Natural killer cell (primary cell): Measurements from ENCODE around the gene USP7. TPM values are rescaled to one million over a fixed set of nuclear protein-coding genes. Genes with fewer than 3 reads are reported as not detected.

Experiments used
- ATAC-seq, 3 donors: fragments of 150-1000 bp in 2 of 3; fragments of 200-7000 bp in 1 of 3; cut with Tn5 transposase; 1 replicate in 1 of 3; 2 replicates in 2 of 3; pipeline ENCODE4 v1.10.0; 2021; ENCODE audit warnings: mild to moderate bottlenecking in 2 of 3, moderate library complexity in 2 of 3
- DNase-seq, 2 donors: peaks; one replicate each; pipeline versions ENCODE4 v3.0.0 to v3.0.0-alpha.2; 2013 to 2021; ENCODE audit warnings: mixed read lengths in 1 of 2
- H3K27ac ChIP-seq: one replicate; pipeline ENCODE4 v1.5.1; 2013; ENCODE audit warnings: mild to moderate bottlenecking, low read length
- H3K27me3 ChIP-seq: one replicate; pipeline ENCODE4 v1.6.1; 2013; ENCODE audit warnings: low read length; ENCODE audit not compliant: control insufficient read depth, insufficient read depth
- H3K36me3 ChIP-seq: one replicate; pipeline ENCODE4 v1.6.1; 2013; ENCODE audit warnings: low read length; ENCODE audit not compliant: control insufficient read depth, insufficient read depth
- H3K4me1 ChIP-seq: one replicate; pipeline ENCODE4 v1.6.1; 2013; ENCODE audit warnings: low read length; ENCODE audit not compliant: control insufficient read depth, insufficient read depth
- H3K4me3 ChIP-seq: one replicate; pipeline ENCODE4 v1.5.1; 2013; ENCODE audit warnings: low read length
- H3K9me3 ChIP-seq: one replicate; pipeline ENCODE4 v1.6.1; 2013; ENCODE audit warnings: low read length; ENCODE audit not compliant: control insufficient read depth, insufficient read depth
- H3K27ac Mint-ChIP-seq, 2 donors: one replicate each; pipeline ENCODE4 v1.8.0; 2022; ENCODE audit warnings: mild to moderate bottlenecking in 2 of 2, mixed read lengths in 2 of 2, moderate library complexity in 1 of 2
- H3K27me3 Mint-ChIP-seq, 2 donors: one replicate each; pipeline ENCODE4 v1.8.0; 2022; ENCODE audit warnings: low read depth in 2 of 2, mixed read lengths in 2 of 2
- H3K36me3 Mint-ChIP-seq: one replicate; pipeline ENCODE4 v1.8.0; 2022; ENCODE audit warnings: mixed read lengths
- H3K4me1 Mint-ChIP-seq, 2 donors: one replicate each; pipeline ENCODE4 v1.8.0; 2022; ENCODE audit warnings: mixed read lengths in 2 of 2
- H3K4me3 Mint-ChIP-seq: one replicate; pipeline ENCODE4 v1.8.0; 2022; ENCODE audit warnings: mild to moderate bottlenecking, moderate library complexity, mixed read lengths
- H3K9me3 Mint-ChIP-seq, 2 donors: one replicate each; pipeline ENCODE4 v1.8.0; 2022; ENCODE audit warnings: mixed read lengths in 2 of 2
- CTCF ChIP-seq: fragments of 200-600 bp; IDR thresholded peaks from one replicate; pipeline ENCODE4 v1.8.0; 2022; ENCODE audit warnings: antibody characterized with exemption
- WGBS: methylation state at CpG from one replicate; pipeline ENCODE4 v1.1.7; 2013; ENCODE audit warnings: missing lambda C conversion rate; ENCODE audit not compliant: insufficient coverage; 5-methylcytosine and 5-hydroxymethylcytosine counted together
- intact Hi-C: fragments of 100-400 bp; cut with micrococcal nuclease; formaldehyde crosslinking; loops from one replicate; pipeline ENCODE4 v1.14.2; 2022
- total RNA-seq, 4 donors: library from RNA; stranded (reverse); fragments of 120-200 nt in 1 of 4; gene quantifications; one replicate each; pipeline versions ENCODE4 v1.2.3 to v1.2.4, GENCODE V29; 2013 to 2022

USP7 gene
- total RNA-seq, 3 donors from 2014 or later (not counting 1 experiment from before 2014, with no cell fraction given), result 213 to 268 (median 236) TPM

GRCh38 chr16:8934601-8935000 is 29.1 kb downstream of the USP7 start:
- H3K36me3 Mint-ChIP-seq, result no peaks in the 10 kb centered on the region
- 91% methylated on average over 6 of the region's 6 CpGs for WGBS
- ATAC-seq (no peak), DNase-seq (no peak)
- no peaks in the 10 kb centered on the region for H3K27me3 ChIP-seq
- intact Hi-C loops, result no loop called here
- TF ChIP-seq CTCF, result no peak
- H3K4me3 Mint-ChIP-seq, result no peak overlapping the region
- no peak overlapping the region for H3K4me3 ChIP-seq
- H3K27me3 Mint-ChIP-seq, result no peaks in the 10 kb centered on the region
- H3K4me1 ChIP-seq, result peaks cover 28% of the 10 kb centered on the region
- no peak overlapping the region for H3K27ac Mint-ChIP-seq
- no peak overlapping the region for H3K27ac ChIP-seq
- H3K9me3 ChIP-seq, result no peaks in the 10 kb centered on the region
- H3K9me3 Mint-ChIP-seq, result no peaks in the 10 kb centered on the region
- H3K4me1 Mint-ChIP-seq, result peaks cover 74 to 79% of the 10 kb centered on the region in 2 donors
- H3K36me3 ChIP-seq, result peaks cover 3% of the 10 kb centered on the region

- Histone ChIP-seq H3K36me3 (peaks cover 18% of the 10 kb centered on the region), H3K27me3 (no peaks in the 10 kb centered on the region), H3K9me3 (no peaks in the 10 kb centered on the region), H3K27ac (no peak overlapping the region), H3K4me3 (no peak overlapping the region), H3K4me1 (peaks cover 17% of the 10 kb centered on the region)
- H3K27me3 Mint-ChIP-seq, result no peaks in the 10 kb centered on the region
- no peaks in the 10 kb centered on the region for H3K36me3 Mint-ChIP-seq
- no peak overlapping the region for H3K4me3 Mint-ChIP-seq
- ATAC-seq (peak in 2 of 3 donors; percentile 40 to 41), DNase-seq (peak; percentile 44 to 80)
- H3K9me3 Mint-ChIP-seq, result no peaks in the 10 kb centered on the region
- 68% methylated on average over 6 of the region's 6 CpGs for WGBS
- no peak for TF ChIP-seq CTCF
- H3K27ac Mint-ChIP-seq, result no peak overlapping the region
- H3K4me1 Mint-ChIP-seq, result peaks cover 60 to 70% of the 10 kb centered on the region in 2 donors
- intact Hi-C loops, result no loop called here
These were observed 31.8 kb downstream of the USP7 start for GRCh38 chr16:8931859-8932258.

DNA sequence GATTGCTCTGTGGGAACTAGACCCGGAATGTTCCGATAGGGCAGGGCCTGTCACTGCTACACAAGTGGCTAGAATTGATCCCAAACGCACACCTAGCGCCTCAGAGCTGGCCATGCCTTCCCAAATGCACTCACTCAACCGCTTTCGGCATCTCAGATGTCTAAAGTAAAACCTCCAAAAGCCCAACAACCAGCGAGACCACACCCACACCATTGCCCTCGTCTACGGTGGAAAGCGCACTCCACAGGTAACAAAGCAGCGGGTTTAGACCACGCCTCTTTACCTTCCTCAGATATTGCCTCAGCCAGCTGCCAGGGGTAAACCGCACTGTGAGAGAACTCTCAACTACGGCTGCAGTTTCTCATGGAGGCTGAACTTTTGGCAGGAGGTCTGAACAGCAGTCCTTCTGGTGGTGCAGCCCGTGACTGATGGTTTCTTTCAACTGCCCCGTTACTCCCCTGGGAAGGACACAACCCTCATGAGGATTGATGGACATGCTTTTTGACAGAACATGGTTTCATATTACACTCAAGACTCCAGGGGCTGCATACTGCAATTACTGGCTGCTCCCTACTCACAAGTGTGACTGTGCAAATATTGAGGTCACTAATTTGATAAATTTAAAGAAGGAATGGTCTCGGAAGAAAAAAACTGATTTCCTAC is 34.5 kb downstream of the USP7 start:
- Histone ChIP-seq H3K36me3 (peaks cover 18% of the 10 kb centered on the region), H3K4me1 (peaks cover 3% of the 10 kb centered on the region), H3K27ac (no peak overlapping the region), H3K4me3 (no peak overlapping the region), H3K27me3 (no peaks in the 10 kb centered on the region), H3K9me3 (no peaks in the 10 kb centered on the region)
- Mint-ChIP-seq H3K4me1 (peaks cover 54 to 63% of the 10 kb centered on the region in 2 donors), H3K27me3 (no peaks in the 10 kb centered on the region), H3K36me3 (no peaks in the 10 kb centered on the region), H3K27ac (no peak overlapping the region), H3K9me3 (no peaks in the 10 kb centered on the region), H3K4me3 (no peak overlapping the region)
- no peak for TF ChIP-seq CTCF
- no peak for ATAC-seq
- intact Hi-C loops, result no loop called here
- no peak for DNase-seq
- 94% methylated on average over 16 of the region's 17 CpGs for WGBS

- WGBS, result 87% methylated on average over 10 of the region's 10 CpGs
- Histone ChIP-seq H3K27ac (no peak overlapping the region), H3K27me3 (no peaks in the 10 kb centered on the region), H3K4me1 (peaks cover 3% of the 10 kb centered on the region), H3K36me3 (peaks cover 18% of the 10 kb centered on the region), H3K4me3 (no peak overlapping the region), H3K9me3 (no peaks in the 10 kb centered on the region)
- H3K27ac Mint-ChIP-seq, result no peak overlapping the region
- intact Hi-C loops, result no loop called here
- TF ChIP-seq CTCF, result no peak
- peaks cover 57 to 63% of the 10 kb centered on the region in 2 donors for H3K4me1 Mint-ChIP-seq
- H3K27me3 Mint-ChIP-seq, result no peaks in the 10 kb centered on the region
- no peak overlapping the region for H3K4me3 Mint-ChIP-seq
- no peaks in the 10 kb centered on the region for H3K36me3 Mint-ChIP-seq
- ATAC-seq, result no peak
- DNase-seq, result no peak
- no peaks in the 10 kb centered on the region for H3K9me3 Mint-ChIP-seq
These were observed 35.2 kb downstream of the USP7 start for GRCh38 chr16:8928467-8928957.
